IMR-90 (cell line): ENCODE results near the gene DYRK1B. TPM values are rescaled to one million over a fixed set of nuclear protein-coding genes. Genes with fewer than 3 reads are reported as not detected.

Experiments
- ATAC-seq: fragments of 200-7000 bp; cut with Tn5 transposase; 2 replicates; pipeline ENCODE4 v1.9.1; 2020; ENCODE audit warnings: low read depth, mild to moderate bottlenecking, moderate library complexity
- BruUV-seq: library from RNA; stranded (reverse); fragments of 400-500 nt; replicated peaks from 2 replicates; lab custom pipeline; 2021; lab: Mats Ljungman, UMichigan
- CTCF ChIA-PET: fragments of 300-600 bp; formaldehyde crosslinking; extraction: SDS; loops from one replicate; lab custom pipeline; 2021; ENCODE audit warnings: antibody characterized with exemption; lab: Yijun Ruan, JAX
- POLR2A ChIA-PET: fragments of 300-600 bp; sonication (Branson Sonifier 250); formaldehyde crosslinking; loops from one replicate; lab custom pipeline; 2022; ENCODE audit warnings: antibody characterized with exemption; ENCODE audit not compliant: unreplicated experiment; lab: Charles Lee
- DNase-seq: peaks from one replicate; pipeline ENCODE4 v3.0.0; 2013
- H2AFZ ChIP-seq: replicated peaks from 2 replicates; pipeline ENCODE3; 2013; ENCODE audit warnings: low read length, mild to moderate bottlenecking; ENCODE audit not compliant: poor library complexity
- H2AK5ac ChIP-seq: 2 replicates; pipeline ENCODE4 v1.6.1; 2013; ENCODE audit warnings: low read depth, low read length, inconsistent platforms
- H2AK9ac ChIP-seq: replicated peaks from 2 replicates; pipeline ENCODE3; 2013; ENCODE audit warnings: mild to moderate bottlenecking, low read depth, low read length, moderate library complexity; ENCODE audit not compliant: poor library complexity
- H2BK120ac ChIP-seq: 2 replicates; pipeline ENCODE4 v1.6.1; 2013; ENCODE audit warnings: low read depth, low read length, inconsistent platforms
- H2BK15ac ChIP-seq: 3 replicates; pipeline ENCODE4 v1.6.1; 2013; ENCODE audit warnings: low read depth, low read length, inconsistent platforms
- H2BK20ac ChIP-seq: 2 replicates; pipeline ENCODE4 v1.6.1; 2013; ENCODE audit warnings: low read depth, mild to moderate bottlenecking, inconsistent platforms, low read length, moderate library complexity
- H2BK5ac ChIP-seq: 2 replicates; pipeline ENCODE4 v1.6.1; 2013; ENCODE audit warnings: mild to moderate bottlenecking, low read depth, low read length, inconsistent platforms; ENCODE audit not compliant: poor library complexity, severe bottlenecking
- H3K14ac ChIP-seq: replicated peaks from 2 replicates; pipeline ENCODE4 v1.6.1; 2013; ENCODE audit warnings: low read depth, low read length, inconsistent platforms
- H3K18ac ChIP-seq: 2 replicates; pipeline ENCODE4 v1.6.1; 2013; ENCODE audit warnings: low read depth, low read length, control low read depth
- H3K23ac ChIP-seq: 2 replicates; pipeline ENCODE4 v1.6.1; 2013; ENCODE audit warnings: low read depth, low read length, inconsistent platforms
- H3K27ac ChIP-seq: 2 replicates; pipeline ENCODE4 v1.5.1; 2013; ENCODE audit warnings: mild to moderate bottlenecking, control low read depth, low read length; ENCODE audit not compliant: insufficient read depth
- H3K27me3 ChIP-seq: 2 replicates; pipeline ENCODE4 v1.6.1; 2013; ENCODE audit warnings: low read length; ENCODE audit not compliant: control insufficient read depth, insufficient read depth
- H3K36me3 ChIP-seq: 2 replicates; pipeline ENCODE4 v1.6.1; 2013; ENCODE audit warnings: low read length, mixed read lengths; ENCODE audit not compliant: control insufficient read depth, insufficient read depth
- H3K4ac ChIP-seq: 2 replicates; pipeline ENCODE4 v1.6.1; 2013; ENCODE audit warnings: low read depth, low read length, inconsistent platforms
- H3K4me1 ChIP-seq: 2 replicates; pipeline ENCODE4 v1.6.1; 2013; ENCODE audit warnings: low read length, mixed read lengths; ENCODE audit not compliant: control insufficient read depth, insufficient read depth
- H3K4me2 ChIP-seq: 2 replicates; pipeline ENCODE4 v1.6.1; 2013; ENCODE audit warnings: low read depth, mild to moderate bottlenecking, control low read depth, low read length, moderate library complexity
- H3K4me3 ChIP-seq: 2 replicates; pipeline ENCODE4 v1.5.1; 2013; ENCODE audit warnings: low read depth, mild to moderate bottlenecking, control low read depth, low read length, moderate library complexity; ENCODE audit not compliant: insufficient read depth
- H3K56ac ChIP-seq: 2 replicates; pipeline ENCODE4 v1.6.1; 2013; ENCODE audit warnings: low read length, inconsistent platforms; ENCODE audit not compliant: insufficient read depth; ENCODE audit errors: extremely low read depth
- H3K79me1 ChIP-seq, 2 experiments: 2 replicates each; pipeline ENCODE4 v1.6.1; 2013; ENCODE audit warnings: low read length in 2 of 2, inconsistent platforms in 1 of 2, low read depth in 1 of 2
- H3K9ac ChIP-seq: 2 replicates; pipeline ENCODE4 v1.6.1; 2013; ENCODE audit warnings: low read depth, low read length, control low read depth
- H3K9me1 ChIP-seq: 2 replicates; pipeline ENCODE4 v1.6.1; 2013; ENCODE audit warnings: low read length, inconsistent platforms; ENCODE audit not compliant: insufficient read depth
- H3K9me3 ChIP-seq: 2 replicates; pipeline ENCODE4 v1.6.1; 2013; ENCODE audit warnings: low read length; ENCODE audit not compliant: control insufficient read depth, insufficient read depth
- H4K20me1 ChIP-seq: 2 replicates; pipeline ENCODE4 v1.6.1; 2013; ENCODE audit warnings: low read length, inconsistent platforms; ENCODE audit not compliant: insufficient read depth
- H4K5ac ChIP-seq: 2 replicates; pipeline ENCODE4 v1.6.1; 2013; ENCODE audit warnings: mild to moderate bottlenecking, low read depth, low read length, control low read depth
- H4K8ac ChIP-seq, 2 experiments: 2 replicates each; pipeline ENCODE4 v1.6.1; 2013; ENCODE audit warnings: low read depth in 2 of 2, low read length in 2 of 2, control low read depth in 1 of 2, inconsistent platforms in 1 of 2
- H4K91ac ChIP-seq: 2 replicates; pipeline ENCODE4 v1.6.1; 2013; ENCODE audit warnings: low read depth, low read length, inconsistent platforms; ENCODE audit not compliant: insufficient read depth
- CEBPB ChIP-seq: IDR thresholded peaks from 2 replicates; pipeline ENCODE4 v1.6.1; 2012; ENCODE audit warnings: low read depth, low read length, improper control_type of control experiment
- CHD1 ChIP-seq: IDR thresholded peaks from 2 replicates; pipeline ENCODE4 v1.6.1; 2012; ENCODE audit warnings: low read depth, low read length, improper control_type of control experiment
- ELK1 ChIP-seq: fragments of 150-350 bp; IDR thresholded peaks from 2 replicates; pipeline ENCODE4 v1.6.1; 2016; ENCODE audit warnings: low read depth, mild to moderate bottlenecking, low read length, moderate library complexity, borderline replicate concordance
- FOS ChIP-seq: fragments of 150-350 bp; IDR thresholded peaks from 2 replicates; pipeline ENCODE4 v1.6.1; 2016; ENCODE audit warnings: low read depth, low read length
- MAZ ChIP-seq: IDR thresholded peaks from 2 replicates; pipeline ENCODE4 v1.6.1; 2012; ENCODE audit warnings: low read depth, mild to moderate bottlenecking, low read length, improper control_type of control experiment, moderate library complexity, borderline replicate concordance
- MXI1 ChIP-seq: IDR thresholded peaks from 2 replicates; pipeline ENCODE4 v1.6.1; 2012; ENCODE audit warnings: low read depth, mild to moderate bottlenecking, low read length, moderate library complexity, borderline replicate concordance
- NFE2L2 ChIP-seq: fragments of 150-350 bp; IDR thresholded peaks from 2 replicates; pipeline ENCODE4 v1.6.1; 2016; ENCODE audit warnings: low read depth, mild to moderate bottlenecking, low read length
- POLR2A ChIP-seq: IDR thresholded peaks from 2 replicates; pipeline ENCODE4 v1.6.1; 2012; ENCODE audit warnings: mild to moderate bottlenecking, low read depth, low read length
- RCOR1 ChIP-seq: IDR thresholded peaks from 2 replicates; pipeline ENCODE4 v1.6.1; 2012; ENCODE audit warnings: mild to moderate bottlenecking, low read length, improper control_type of control experiment; ENCODE audit not compliant: insufficient replicate concordance
- SMC3 ChIP-seq: fragments of 150-350 bp; IDR thresholded peaks from 2 replicates; pipeline ENCODE4 v1.6.1; 2016; ENCODE audit warnings: low read depth, mild to moderate bottlenecking, antibody characterized with exemption, low read length, moderate library complexity
- WGBS, 2 experiments: methylation state at CpG; one replicate each; pipeline versions ENCODE4 v1.1.5 to v1.1.7; 2013; ENCODE audit warnings: missing lambda C conversion rate in 2 of 2; ENCODE audit not compliant: insufficient read length in 1 of 2; ENCODE audit errors: extremely low coverage in 2 of 2; 5-methylcytosine and 5-hydroxymethylcytosine counted together
- dilution Hi-C: fragments of 300-500 bp; cut with HindIII; formaldehyde crosslinking; loops from one replicate; pipeline ENCODE4 v1.14.3; 2018; ENCODE audit warnings: low sequenced_read_pairs; ENCODE audit not compliant: unreplicated experiment
- in situ Hi-C: fragments of 300-500 bp; cut with MboI; formaldehyde crosslinking; loops from 3 replicates; pipeline ENCODE4 v1.14.3; 2019; ENCODE audit warnings: low sequenced_read_pairs, inconsistent platforms, mixed read lengths
- intact Hi-C: fragments of 100-400 bp; cut with micrococcal nuclease; formaldehyde crosslinking; loops from 2 replicates; pipeline ENCODE4 v1.10.0; 2022
- polyA plus RNA-seq, 3 experiments: library from polyadenylated mRNA; depleted of rRNA; stranded (reverse); fragments of >200 nt; gene quantifications; 2 replicates each; pipeline ENCODE4 v1.2.3, GENCODE V29; 2012; ENCODE audit warnings: low replicate concordance in 1 of 3
- total RNA-seq: library from RNA; depleted of rRNA; stranded (reverse); fragments of >200 nt; gene quantifications from 2 replicates; pipeline ENCODE4 v1.2.3, GENCODE V29; 2012

The DYRK1B gene
- total and polyA plus RNA-seq, 2 of the 4 experiments (the other 2 are of a cell fraction), result 2.7 to 11.4 TPM

GRCh38 chr19:39842693-39843435 is 8.9 kb upstream of the DYRK1B start (continued):
- no peak for TF ChIP-seq ELK1

GRCh38 chr19:39841041-39841440 is 7.1 kb upstream of the DYRK1B start:
- Histone ChIP-seq H3K14ac (no peak overlapping the region), H3K4ac (no peak overlapping the region), H3K18ac (no peak overlapping the region), H3K23ac (no peak overlapping the region), H2BK20ac (no peak overlapping the region), H2BK5ac (no peak overlapping the region), H3K4me2 (no peak overlapping the region), H2BK120ac (no peak overlapping the region), H2AK5ac (no peak overlapping the region), H3K56ac (no peak overlapping the region), H3K9me3 (no peaks in the 10 kb centered on the region), H3K79me1 (peaks cover 17 to 63% of the 10 kb centered on the region in 2 experiments), H2AFZ (no peak overlapping the region), H3K36me3 (peaks cover 31% of the 10 kb centered on the region), H2BK15ac (no peak overlapping the region), H4K20me1 (peaks cover 35% of the 10 kb centered on the region), H3K4me3 (no peak overlapping the region), H4K5ac (no peak overlapping the region), H3K27me3 (no peaks in the 10 kb centered on the region), H3K9me1 (no peaks in the 10 kb centered on the region), H2AK9ac (no peak overlapping the region), H4K91ac (no peak overlapping the region), H4K8ac (no peak overlapping the region), H3K4me1 (peaks cover 12% of the 10 kb centered on the region), H3K27ac (no peak overlapping the region), H3K9ac (no peak overlapping the region)
- no TSS peak for BruUV-seq
- ChIA-PET POLR2A (no interaction called here), CTCF (interaction anchor here (2.0 kb wide), 1 partner anchor 38 kb away, joined by 4 read pairs; no protein-coding TSS in a partner anchor)
- in situ Hi-C loops (loop anchor here (5.0 to 25.0 kb wide), 3 partner anchors 49 to 404 kb away; partner anchors contain the start of genes EID2, RPS16 and SUPT5H), dilution Hi-C loops (no loop called here), intact Hi-C loops (loop anchor here (10.0 kb wide), 1 partner anchor 396 kb away; the partner anchor contains the start of gene SUPT5H)
- ATAC-seq (no peak), DNase-seq (no peak)
- TF ChIP-seq RCOR1, result no peak
- TF ChIP-seq SMC3, result no peak
- TF ChIP-seq CEBPB, result no peak
- no peak for TF ChIP-seq ELK1
- TF ChIP-seq NFE2L2, result no peak
- no peak for TF ChIP-seq POLR2A
- no peak for TF ChIP-seq MXI1
- TF ChIP-seq CHD1, result no peak
- no peak for TF ChIP-seq FOS
- TF ChIP-seq MAZ, result no peak
- WGBS, 2 experiments, result no CpG with 5 or more reads among the region's 4 CpGs
